HG03354 (cell line): ENCODE results near the gene CPLX4.

Experiments
- ATAC-seq: cut with Tn5 transposase; IDR thresholded peaks from one replicate; pipeline ENCODE4 v1.9.1; 2021; ENCODE audit warnings: mild to moderate bottlenecking; ENCODE audit not compliant: unreplicated experiment, poor library complexity, severe bottlenecking

CPLX4 gene

DNA sequence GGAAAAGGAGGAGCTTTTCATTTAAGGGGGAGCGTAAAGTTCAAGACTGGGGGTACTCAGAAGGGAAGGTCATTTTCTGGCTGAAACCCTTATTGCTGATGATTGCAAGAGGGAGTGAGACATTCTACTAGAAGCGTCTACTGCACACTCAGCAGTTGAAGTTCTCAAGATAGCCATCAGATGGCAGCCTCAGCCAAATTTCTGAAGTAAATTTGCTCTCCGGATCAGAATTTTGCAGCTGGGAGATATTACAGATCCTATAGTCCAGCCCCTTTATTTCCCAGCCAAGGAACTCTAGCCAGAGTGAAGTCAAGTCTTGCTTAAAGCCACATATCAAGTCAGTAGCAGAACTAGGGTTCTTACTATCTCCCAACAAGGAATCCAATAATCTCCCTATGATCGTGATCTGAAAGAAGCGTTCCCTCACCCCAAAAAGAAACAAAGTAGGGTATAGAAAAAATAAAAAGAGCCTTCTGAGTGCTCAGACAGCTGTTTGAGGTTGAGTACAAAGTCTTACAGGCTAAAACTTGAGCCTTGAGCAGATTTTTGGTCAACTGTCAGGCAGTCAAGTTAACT lies 69.2 kb downstream of the CPLX4 start:
- ATAC-seq = peak; percentile 62

- ATAC-seq = no peak
Measured at GRCh38 chr18:59246796-59247195, 71.7 kb downstream of the CPLX4 start.
